GM23338 (cell line): ENCODE measurements around the gene ZNF212.
"Not testable (repeated sequence)": the region's sequence is repeated elsewhere in the genome, so short reads cannot be mapped to it uniquely, and the experiment has no call there.

Experiments used
- CREB1 ChIP-seq: fragments of 250-450 bp; sonication (Bioruptor Pico); IDR thresholded peaks from 2 replicates; pipeline ENCODE4 v1.5.0; 2020; ENCODE audit warnings: low read depth, mild to moderate bottlenecking, moderate library complexity
- EZH2 ChIP-seq: fragments of 200-600 bp; sonication (generic); IDR thresholded peaks from one replicate; pipeline ENCODE4 v1.8.0; 2017; ENCODE audit warnings: antibody characterized with exemption, mild to moderate bottlenecking, low read depth; ENCODE audit not compliant: unreplicated experiment
- NANOG ChIP-seq: IDR thresholded peaks from 2 replicates; pipeline ENCODE4 v1.6.1; 2016; ENCODE audit warnings: antibody characterized with exemption, borderline replicate concordance
- POLR2AphosphoS5 ChIP-seq: IDR thresholded peaks from 2 replicates; pipeline ENCODE4 v1.6.1; 2016; ENCODE audit warnings: antibody characterized with exemption, low read depth
- STAT1 ChIP-seq: IDR thresholded peaks from one replicate; pipeline ENCODE4 v1.6.1; 2016; ENCODE audit warnings: antibody characterized with exemption; ENCODE audit not compliant: unreplicated experiment
- TF ChIP-seq, protein P1 (sequence below), 2 experiments: fragments of 200-600 bp in 1 of 2; sonication (generic) in 1 of 2; conservative IDR thresholded peaks; 2 replicates each; pipeline versions ENCODE4 v1.5.1 to v1.6.1; 2016 to 2017; ENCODE audit warnings: antibody characterized with exemption in 2 of 2, low read depth in 2 of 2, mild to moderate bottlenecking in 2 of 2, moderate library complexity in 1 of 2
- TF ChIP-seq, protein P2 (sequence below): IDR thresholded peaks from one replicate; pipeline ENCODE4 v1.6.1; 2018; ENCODE audit warnings: antibody characterized with exemption; ENCODE audit not compliant: unreplicated experiment
- TF ChIP-seq, protein P3 (sequence below): IDR thresholded peaks from 2 replicates; pipeline ENCODE4 v1.6.1; 2016; ENCODE audit warnings: antibody characterized with exemption

DNA sequence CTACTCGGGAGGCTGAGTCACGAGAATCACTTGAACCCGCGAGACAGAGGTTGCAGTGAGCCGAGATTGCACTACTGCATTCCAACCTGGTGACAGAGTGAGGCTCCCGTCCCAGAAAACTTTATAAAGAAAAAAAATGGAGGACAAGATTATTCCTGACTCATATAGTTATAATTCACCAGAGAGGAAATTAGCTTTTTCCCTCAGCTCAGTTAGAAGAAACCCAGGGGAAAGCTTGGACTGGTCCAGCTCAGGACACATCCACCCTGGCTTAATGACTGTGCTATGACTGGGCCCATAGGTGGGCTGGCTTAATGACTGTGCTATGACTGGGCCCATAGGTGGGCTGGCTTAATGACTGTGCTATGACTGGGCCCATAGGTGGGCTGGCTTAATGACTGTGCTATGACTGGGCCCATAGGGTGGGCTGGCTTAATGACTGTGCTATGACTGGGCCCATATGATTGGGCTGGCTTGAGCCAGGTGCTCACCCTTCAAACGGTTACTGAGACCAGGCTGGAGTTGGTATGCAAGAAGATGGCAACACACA, 5.7 kb upstream of the ZNF212 start:
- TF ChIP-seq, protein P1, sequence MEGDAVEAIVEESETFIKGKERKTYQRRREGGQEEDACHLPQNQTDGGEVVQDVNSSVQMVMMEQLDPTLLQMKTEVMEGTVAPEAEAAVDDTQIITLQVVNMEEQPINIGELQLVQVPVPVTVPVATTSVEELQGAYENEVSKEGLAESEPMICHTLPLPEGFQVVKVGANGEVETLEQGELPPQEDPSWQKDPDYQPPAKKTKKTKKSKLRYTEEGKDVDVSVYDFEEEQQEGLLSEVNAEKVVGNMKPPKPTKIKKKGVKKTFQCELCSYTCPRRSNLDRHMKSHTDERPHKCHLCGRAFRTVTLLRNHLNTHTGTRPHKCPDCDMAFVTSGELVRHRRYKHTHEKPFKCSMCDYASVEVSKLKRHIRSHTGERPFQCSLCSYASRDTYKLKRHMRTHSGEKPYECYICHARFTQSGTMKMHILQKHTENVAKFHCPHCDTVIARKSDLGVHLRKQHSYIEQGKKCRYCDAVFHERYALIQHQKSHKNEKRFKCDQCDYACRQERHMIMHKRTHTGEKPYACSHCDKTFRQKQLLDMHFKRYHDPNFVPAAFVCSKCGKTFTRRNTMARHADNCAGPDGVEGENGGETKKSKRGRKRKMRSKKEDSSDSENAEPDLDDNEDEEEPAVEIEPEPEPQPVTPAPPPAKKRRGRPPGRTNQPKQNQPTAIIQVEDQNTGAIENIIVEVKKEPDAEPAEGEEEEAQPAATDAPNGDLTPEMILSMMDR (conservative IDR thresholded peaks at IDR 0.05; ENCODE audit: low read depth in 2 of 2): not testable (repeated sequence)
- TF ChIP-seq, protein P2, sequence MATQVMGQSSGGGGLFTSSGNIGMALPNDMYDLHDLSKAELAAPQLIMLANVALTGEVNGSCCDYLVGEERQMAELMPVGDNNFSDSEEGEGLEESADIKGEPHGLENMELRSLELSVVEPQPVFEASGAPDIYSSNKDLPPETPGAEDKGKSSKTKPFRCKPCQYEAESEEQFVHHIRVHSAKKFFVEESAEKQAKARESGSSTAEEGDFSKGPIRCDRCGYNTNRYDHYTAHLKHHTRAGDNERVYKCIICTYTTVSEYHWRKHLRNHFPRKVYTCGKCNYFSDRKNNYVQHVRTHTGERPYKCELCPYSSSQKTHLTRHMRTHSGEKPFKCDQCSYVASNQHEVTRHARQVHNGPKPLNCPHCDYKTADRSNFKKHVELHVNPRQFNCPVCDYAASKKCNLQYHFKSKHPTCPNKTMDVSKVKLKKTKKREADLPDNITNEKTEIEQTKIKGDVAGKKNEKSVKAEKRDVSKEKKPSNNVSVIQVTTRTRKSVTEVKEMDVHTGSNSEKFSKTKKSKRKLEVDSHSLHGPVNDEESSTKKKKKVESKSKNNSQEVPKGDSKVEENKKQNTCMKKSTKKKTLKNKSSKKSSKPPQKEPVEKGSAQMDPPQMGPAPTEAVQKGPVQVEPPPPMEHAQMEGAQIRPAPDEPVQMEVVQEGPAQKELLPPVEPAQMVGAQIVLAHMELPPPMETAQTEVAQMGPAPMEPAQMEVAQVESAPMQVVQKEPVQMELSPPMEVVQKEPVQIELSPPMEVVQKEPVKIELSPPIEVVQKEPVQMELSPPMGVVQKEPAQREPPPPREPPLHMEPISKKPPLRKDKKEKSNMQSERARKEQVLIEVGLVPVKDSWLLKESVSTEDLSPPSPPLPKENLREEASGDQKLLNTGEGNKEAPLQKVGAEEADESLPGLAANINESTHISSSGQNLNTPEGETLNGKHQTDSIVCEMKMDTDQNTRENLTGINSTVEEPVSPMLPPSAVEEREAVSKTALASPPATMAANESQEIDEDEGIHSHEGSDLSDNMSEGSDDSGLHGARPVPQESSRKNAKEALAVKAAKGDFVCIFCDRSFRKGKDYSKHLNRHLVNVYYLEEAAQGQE: not testable (repeated sequence)
- not testable (repeated sequence) for TF ChIP-seq POLR2AphosphoS5, EZH2, CREB1, NANOG, STAT1
- TF ChIP-seq, protein P3, sequence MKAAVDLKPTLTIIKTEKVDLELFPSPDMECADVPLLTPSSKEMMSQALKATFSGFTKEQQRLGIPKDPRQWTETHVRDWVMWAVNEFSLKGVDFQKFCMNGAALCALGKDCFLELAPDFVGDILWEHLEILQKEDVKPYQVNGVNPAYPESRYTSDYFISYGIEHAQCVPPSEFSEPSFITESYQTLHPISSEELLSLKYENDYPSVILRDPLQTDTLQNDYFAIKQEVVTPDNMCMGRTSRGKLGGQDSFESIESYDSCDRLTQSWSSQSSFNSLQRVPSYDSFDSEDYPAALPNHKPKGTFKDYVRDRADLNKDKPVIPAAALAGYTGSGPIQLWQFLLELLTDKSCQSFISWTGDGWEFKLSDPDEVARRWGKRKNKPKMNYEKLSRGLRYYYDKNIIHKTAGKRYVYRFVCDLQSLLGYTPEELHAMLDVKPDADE: not testable (repeated sequence)
